RWPE2 (cell line): ENCODE data around the gene SLC1A6.

Source experiments
- ATAC-seq: fragments of 200-7000 bp; cut with Tn5 transposase; 3 replicates; pipeline ENCODE4 v1.9.1; 2021; ENCODE audit warnings: low read depth
- DNase-seq: peaks from one replicate; pipeline ENCODE4 v3.0.0-alpha.2; 2020; ENCODE audit warnings: low spot score
- H3K27ac ChIP-seq: fragments of 450-650 bp; 2 replicates; pipeline ENCODE4 v1.5.1; 2017; ENCODE audit warnings: mild to moderate bottlenecking; ENCODE audit not compliant: poor library complexity, severe bottlenecking
- H3K27me3 ChIP-seq: fragments of 250-450 bp; sonication (Bioruptor Pico); 2 replicates; pipeline ENCODE4 v1.5.1; 2021; ENCODE audit warnings: mild to moderate bottlenecking, moderate library complexity; ENCODE audit not compliant: insufficient read depth, poor library complexity, severe bottlenecking
- H3K36me3 ChIP-seq: fragments of 250-450 bp; sonication (Bioruptor Pico); 2 replicates; pipeline ENCODE4 v1.5.1; 2020; ENCODE audit warnings: low read depth, mild to moderate bottlenecking, moderate library complexity
- H3K4me1 ChIP-seq: fragments of 250-450 bp; sonication (Bioruptor Pico); 2 replicates; pipeline ENCODE4 v1.5.1; 2021; ENCODE audit warnings: mild to moderate bottlenecking, moderate library complexity; ENCODE audit not compliant: insufficient read depth, poor library complexity, severe bottlenecking
- H3K4me3 ChIP-seq: fragments of 250-450 bp; sonication (Bioruptor Pico); 2 replicates; pipeline ENCODE4 v1.5.1; 2021; ENCODE audit warnings: mild to moderate bottlenecking, moderate library complexity; ENCODE audit not compliant: severe bottlenecking
- H3K9me3 ChIP-seq: fragments of 250-450 bp; sonication (Bioruptor Pico); 2 replicates; pipeline ENCODE4 v1.5.1; 2021; ENCODE audit warnings: mild to moderate bottlenecking, moderate library complexity; ENCODE audit not compliant: severe bottlenecking
- TF ChIP-seq, protein P1 (sequence below): fragments of 450-650 bp; IDR thresholded peaks from one replicate; pipeline ENCODE4 v1.5.1; 2017; ENCODE audit warnings: mild to moderate bottlenecking, moderate library complexity; ENCODE audit not compliant: poor library complexity, severe bottlenecking

Gene SLC1A6

DNA sequence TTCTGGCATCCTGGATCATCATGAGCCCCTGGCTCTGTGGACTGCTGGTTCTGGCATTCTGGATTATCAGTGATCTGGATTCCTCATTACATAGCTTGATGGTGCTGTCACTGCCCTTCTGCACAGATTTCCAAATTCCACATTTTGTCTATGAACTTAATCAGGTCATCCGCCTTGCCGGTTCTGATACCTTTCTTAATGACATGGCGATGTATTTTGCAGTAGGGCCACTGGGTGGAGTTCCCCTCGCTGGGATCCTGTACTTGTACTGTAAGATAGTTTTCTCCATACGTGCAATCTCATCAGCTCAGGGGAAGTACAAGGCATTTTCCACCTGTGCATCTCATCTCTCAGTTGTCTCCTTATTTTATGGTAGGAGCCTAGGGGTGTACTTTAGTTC is 62.8 kb downstream of the SLC1A6 start:
- H3K27me3 ChIP-seq = no peaks in the 10 kb centered on the region
- H3K36me3 ChIP-seq = no peaks in the 10 kb centered on the region
- H3K27ac ChIP-seq = no peak overlapping the region
- no peak overlapping the region for H3K4me3 ChIP-seq
- no peak for DNase-seq
- no peaks in the 10 kb centered on the region for H3K4me1 ChIP-seq
- ATAC-seq = no peak
- TF ChIP-seq, protein P1, sequence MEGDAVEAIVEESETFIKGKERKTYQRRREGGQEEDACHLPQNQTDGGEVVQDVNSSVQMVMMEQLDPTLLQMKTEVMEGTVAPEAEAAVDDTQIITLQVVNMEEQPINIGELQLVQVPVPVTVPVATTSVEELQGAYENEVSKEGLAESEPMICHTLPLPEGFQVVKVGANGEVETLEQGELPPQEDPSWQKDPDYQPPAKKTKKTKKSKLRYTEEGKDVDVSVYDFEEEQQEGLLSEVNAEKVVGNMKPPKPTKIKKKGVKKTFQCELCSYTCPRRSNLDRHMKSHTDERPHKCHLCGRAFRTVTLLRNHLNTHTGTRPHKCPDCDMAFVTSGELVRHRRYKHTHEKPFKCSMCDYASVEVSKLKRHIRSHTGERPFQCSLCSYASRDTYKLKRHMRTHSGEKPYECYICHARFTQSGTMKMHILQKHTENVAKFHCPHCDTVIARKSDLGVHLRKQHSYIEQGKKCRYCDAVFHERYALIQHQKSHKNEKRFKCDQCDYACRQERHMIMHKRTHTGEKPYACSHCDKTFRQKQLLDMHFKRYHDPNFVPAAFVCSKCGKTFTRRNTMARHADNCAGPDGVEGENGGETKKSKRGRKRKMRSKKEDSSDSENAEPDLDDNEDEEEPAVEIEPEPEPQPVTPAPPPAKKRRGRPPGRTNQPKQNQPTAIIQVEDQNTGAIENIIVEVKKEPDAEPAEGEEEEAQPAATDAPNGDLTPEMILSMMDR = peak; percentile 21
- no peaks in the 10 kb centered on the region for H3K9me3 ChIP-seq

DNA sequence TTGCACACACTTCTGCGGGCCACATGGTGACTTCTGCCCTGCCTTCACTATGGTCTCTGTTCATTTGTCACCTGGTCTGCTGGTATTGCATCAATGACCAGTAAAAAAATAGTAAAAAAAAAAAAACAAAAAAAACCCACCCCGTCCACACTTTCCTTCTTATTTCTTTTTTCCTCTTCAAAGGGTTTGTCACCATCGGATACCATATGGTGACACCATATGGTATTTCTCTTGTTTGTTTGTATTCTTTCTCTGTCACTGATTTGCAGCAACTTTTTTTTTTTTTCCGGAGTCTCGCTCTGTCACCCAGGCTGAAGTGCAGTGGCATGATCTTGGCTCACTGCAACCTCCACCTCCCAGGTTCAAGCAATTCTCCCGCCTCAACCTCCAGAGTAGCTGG is 64.5 kb downstream of the SLC1A6 start:
- Histone ChIP-seq H3K4me1 (no peaks in the 10 kb centered on the region), H3K27me3 (no peaks in the 10 kb centered on the region), H3K9me3 (no peaks in the 10 kb centered on the region), H3K27ac (no peak overlapping the region), H3K36me3 (no peaks in the 10 kb centered on the region), H3K4me3 (no peak overlapping the region)
- TF ChIP-seq, protein P1 = no peak
- DNase-seq (no peak), ATAC-seq (no peak)

DNA sequence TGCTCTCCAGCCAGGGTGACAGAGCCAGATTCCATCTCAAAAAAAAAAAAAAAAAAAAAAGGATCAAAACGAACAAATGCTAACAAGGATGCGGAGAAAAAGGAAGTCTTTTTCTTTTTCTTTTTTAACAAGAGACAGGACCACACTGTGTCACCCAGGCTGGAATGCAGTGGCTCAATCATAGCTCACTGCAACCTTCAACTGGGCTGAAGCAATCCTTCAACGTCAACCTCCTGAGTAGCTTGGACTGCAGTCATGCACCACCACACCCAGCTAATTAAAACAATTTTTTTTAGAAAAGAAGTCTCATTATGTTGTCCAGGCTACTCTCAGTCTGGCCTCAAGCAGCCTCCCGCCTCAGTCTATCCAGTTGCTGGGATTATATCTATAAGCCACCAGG is 73.0 kb downstream of the SLC1A6 start:
- no peak for ATAC-seq
- Histone ChIP-seq H3K9me3 (no peaks in the 10 kb centered on the region), H3K27me3 (no peaks in the 10 kb centered on the region), H3K36me3 (no peaks in the 10 kb centered on the region), H3K27ac (no peak overlapping the region), H3K4me3 (no peak overlapping the region), H3K4me1 (no peaks in the 10 kb centered on the region)
- TF ChIP-seq, protein P1 = no peak
- no peak for DNase-seq

DNA sequence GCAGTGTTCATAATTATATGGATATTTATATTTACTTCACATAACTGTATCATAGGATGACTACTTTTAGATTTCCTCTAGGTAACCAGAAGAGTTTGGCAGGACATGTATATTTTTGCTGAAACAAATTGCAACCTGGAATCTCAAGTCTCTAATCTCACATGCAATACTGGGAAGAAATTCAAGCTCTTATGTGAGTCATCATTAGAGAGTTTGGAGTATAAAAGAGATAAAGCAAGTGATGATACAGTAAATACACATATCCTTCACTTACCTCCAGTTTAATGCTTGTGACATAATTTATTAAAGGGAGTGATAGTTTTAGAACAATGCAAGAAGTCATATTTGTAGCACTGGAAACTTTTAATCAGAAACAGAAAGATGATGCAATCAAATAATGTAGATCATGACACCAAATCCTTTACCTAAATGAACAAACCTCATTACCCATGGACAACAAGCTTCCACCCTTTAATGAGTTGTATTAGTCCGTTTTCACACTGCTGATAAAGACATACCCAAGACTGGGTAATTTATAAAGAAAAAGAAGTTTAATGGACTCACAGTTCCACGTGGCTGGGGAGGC is 77.9 kb downstream of the SLC1A6 start:
- no peaks in the 10 kb centered on the region for H3K9me3 ChIP-seq
- no peak for DNase-seq
- no peaks in the 10 kb centered on the region for H3K27me3 ChIP-seq
- TF ChIP-seq, protein P1 = no peak
- no peaks in the 10 kb centered on the region for H3K4me1 ChIP-seq
- ATAC-seq = no peak
- no peak overlapping the region for H3K27ac ChIP-seq
- H3K36me3 ChIP-seq = no peaks in the 10 kb centered on the region
- no peak overlapping the region for H3K4me3 ChIP-seq
